HepG2 (cell line): ENCODE results near the gene MEIS3. TPM values are rescaled to one million over a fixed set of nuclear protein-coding genes. Genes with fewer than 3 reads are reported as not detected.
A peak's percentile ranks its signal among the peaks of the same experiment; 100 is the strongest.

Source experiments
- BCLAF1 ChIP-seq: fragments of 450-650 bp; IDR thresholded peaks from 2 replicates; pipeline ENCODE4 v1.6.1; 2017; ENCODE audit warnings: mild to moderate bottlenecking
- EHMT2 ChIP-seq: fragments of 200-600 bp; sonication (generic); IDR thresholded peaks from 2 replicates; pipeline ENCODE4 v1.7.0; 2017; ENCODE audit warnings: antibody characterized with exemption, low read depth, low read length, borderline replicate concordance
- ERF ChIP-seq: IDR thresholded peaks from 2 replicates; pipeline ENCODE4 v1.6.1; 2018; ENCODE audit warnings: missing biosample characterization, missing genetic modification reagents
- GFI1 ChIP-seq: sonication (generic); formaldehyde crosslinking; IDR thresholded peaks from 2 replicates; pipeline ENCODE4 v1.5.0; 2020; ENCODE audit warnings: missing genetic modification reagents, mild to moderate bottlenecking, borderline replicate concordance
- HMGXB4 ChIP-seq, 2 experiments: sonication (generic) in 1 of 2; formaldehyde crosslinking in 1 of 2; IDR thresholded peaks; 2 replicates each; pipeline versions ENCODE4 v1.4.0 to v1.6.1; 2018 to 2020; ENCODE audit warnings: missing genetic modification reagents in 2 of 2, borderline replicate concordance in 1 of 2, low read depth in 1 of 2, mild to moderate bottlenecking in 1 of 2, missing biosample characterization in 1 of 2
- HNF1A ChIP-seq, 2 experiments: sonication (generic) in 1 of 2; formaldehyde crosslinking in 1 of 2; IDR thresholded peaks; 2 replicates each; pipeline versions ENCODE4 v1.4.0 to v1.6.1; 2016 to 2020; ENCODE audit warnings: borderline replicate concordance in 1 of 2, low read depth in 1 of 2, mild to moderate bottlenecking in 1 of 2, missing genetic modification reagents in 1 of 2
- IRF2 ChIP-seq: IDR thresholded peaks from 2 replicates; pipeline ENCODE4 v1.6.1; 2018; ENCODE audit warnings: missing genetic modification reagents, missing compliant biosample characterization
- PTBP1 ChIP-seq: fragments of 200-400 bp; formaldehyde crosslinking; IDR thresholded peaks from 2 replicates; pipeline ENCODE4 v1.6.1; 2018; ENCODE audit warnings: low read length, low read depth; ENCODE audit not compliant: poor library complexity, severe bottlenecking
- RBFOX2 ChIP-seq: fragments of 200-400 bp; formaldehyde crosslinking; IDR thresholded peaks from 2 replicates; pipeline ENCODE4 v1.6.1; 2017; ENCODE audit warnings: low read depth, mild to moderate bottlenecking, low read length
- RXRA ChIP-seq: sonication (generic); formaldehyde crosslinking; IDR thresholded peaks from 2 replicates; pipeline ENCODE4 v1.5.1; 2020; ENCODE audit warnings: missing genetic modification reagents
- SMC3 ChIP-seq: IDR thresholded peaks from 2 replicates; pipeline ENCODE4 v1.6.1; 2011; ENCODE audit warnings: low read length, improper control_type of control experiment
- SNAPC5 ChIP-seq: sonication (generic); formaldehyde crosslinking; IDR thresholded peaks from 2 replicates; pipeline ENCODE4 v1.8.1; 2023; ENCODE audit warnings: mild to moderate bottlenecking, missing genetic modification reagents, borderline replicate concordance
- ZBTB1 ChIP-seq: sonication (generic); formaldehyde crosslinking; IDR thresholded peaks from 2 replicates; pipeline ENCODE4 v1.4.0; 2020; ENCODE audit warnings: missing genetic modification reagents, borderline replicate concordance
- ZNF770 ChIP-seq: sonication (generic); formaldehyde crosslinking; IDR thresholded peaks from 2 replicates; pipeline ENCODE4 v1.5.0; 2020; ENCODE audit warnings: mild to moderate bottlenecking, missing genetic modification reagents
- ZNF891 ChIP-seq: sonication (generic); formaldehyde crosslinking; IDR thresholded peaks from 2 replicates; pipeline ENCODE4 v1.5.0; 2020; ENCODE audit warnings: mild to moderate bottlenecking, missing genetic modification reagents
- ZSCAN25 ChIP-seq: sonication (generic); formaldehyde crosslinking; IDR thresholded peaks from 2 replicates; pipeline ENCODE4 v1.8.0; 2022; ENCODE audit warnings: mild to moderate bottlenecking, missing genetic modification reagents
- polyA plus RNA-seq, 8 experiments: library from polyadenylated mRNA; depleted of rRNA in 3 of 8; stranded (reverse) in 7 of 8; unstranded in 1 of 8; fragments of >200 nt; fragmentation: Illumina TruSeq in 4 of 8; extraction: Trizol in 4 of 8; gene quantifications; 2 replicates each; pipeline versions ENCODE4 v1.2.1 to v1.2.3, GENCODE V29; 2011 to 2016; ENCODE audit warnings: low read depth in 4 of 8, missing spikeins in 1 of 8, mixed read lengths in 1 of 8; ENCODE audit not compliant: insufficient read depth in 1 of 8
- total RNA-seq, 5 experiments: library from RNA; depleted of rRNA; stranded (reverse); fragments of >200 nt; fragmentation: Illumina TruSeq; extraction: Trizol; gene quantifications; 2 replicates each; pipeline ENCODE4 v1.2.3, GENCODE V29; 2016; ENCODE audit warnings: low read depth in 1 of 5

Gene MEIS3
- total and polyA plus RNA-seq, 2 of the 13 experiments (the other 11 are each of a cell fraction or from before 2014, with no cell fraction given), result 0.09 to 0.70 TPM

- TF ChIP-seq HMGXB4 (CRISPR knock-in tag; IDR thresholded peaks at IDR 0.05; ENCODE audit: borderline replicate concordance in 1 of 2, low read depth in 1 of 2) (0 out of 4 replicates have a peak, but pooled peaks of 1 of the 2 experiments have one; percentile 31), RXRA (peak; percentile 13; the same call in 1 of the 2 replicates), GFI1 (CRISPR knock-in tag) (no peak), ZNF891 (no peak), ZSCAN25 (CRISPR knock-in tag) (no peak), IRF2 (CRISPR knock-in tag) (peak; percentile 66; the same call in 1 of the 2 replicates), SMC3 (peak; percentile 81), RBFOX2 (no peak), SNAPC5 (no peak), PTBP1 (no peak), EHMT2 (no peak), ZBTB1 (CRISPR knock-in tag) (no peak), HNF1A (IDR thresholded peaks at IDR 0.05; ENCODE audit: low read depth) (no peak), HNF1A (CRISPR knock-in tag; IDR thresholded peaks at IDR 0.05; ENCODE audit: borderline replicate concordance) (no peak), BCLAF1 (no peak), ZNF770 (no peak), ERF (no peak)
Observed at GRCh38 chr19:47436712-47437401, 17.5 kb upstream of the MEIS3 start (continued).
